Ovary (tissue), 3 donors: ENCODE results near the gene DSCAML1.

Source experiments
- EP300 ChIP-seq: sonication (generic); formaldehyde crosslinking; IDR thresholded peaks from one replicate; pipeline ENCODE4 v1.6.1; 2017; ENCODE audit warnings: antibody characterized with exemption
- POLR2A ChIP-seq: fragments of 450-650 bp; IDR thresholded peaks from one replicate; pipeline ENCODE4 v1.6.1; 2017; ENCODE audit warnings: antibody characterized with exemption, mild to moderate bottlenecking, moderate library complexity
- TF ChIP-seq, protein P1 (sequence below), 3 donors: fragments of 450-650 bp in 2 of 3; fragments of 200-600 bp in 1 of 3; IDR thresholded peaks; one replicate each; pipeline versions ENCODE4 v1.5.1 to v1.8.0; 2016 to 2022; ENCODE audit warnings: antibody characterized with exemption in 3 of 3, mild to moderate bottlenecking in 1 of 3
- donor health status: DM: no; HTN: no; CAD: no.

DNA sequence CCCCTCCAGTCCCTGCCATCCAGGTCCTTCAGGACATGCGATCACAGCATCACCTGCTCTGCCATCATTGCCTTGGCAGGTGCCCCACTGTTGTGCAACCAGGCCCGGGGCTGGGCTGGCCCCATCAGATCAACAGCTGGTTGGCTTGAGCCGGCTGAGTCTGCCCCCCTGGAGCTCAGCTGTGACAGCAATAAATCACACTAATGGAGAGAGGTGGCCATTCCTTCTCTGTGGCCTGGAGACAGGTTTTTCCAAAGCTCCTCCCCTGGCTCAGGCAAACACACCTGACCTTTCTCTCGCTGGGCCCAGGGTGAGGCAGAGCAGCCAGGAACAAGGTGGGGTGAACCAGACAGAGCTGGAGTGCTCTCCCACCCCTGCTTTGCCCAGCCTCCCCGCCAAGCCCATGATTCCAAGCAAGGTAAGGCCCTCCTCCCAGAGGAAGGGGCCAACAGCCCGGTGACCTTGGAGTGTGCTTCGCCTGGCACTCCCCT, 36.4 kb upstream of the DSCAML1 start:
- TF ChIP-seq, protein P1, sequence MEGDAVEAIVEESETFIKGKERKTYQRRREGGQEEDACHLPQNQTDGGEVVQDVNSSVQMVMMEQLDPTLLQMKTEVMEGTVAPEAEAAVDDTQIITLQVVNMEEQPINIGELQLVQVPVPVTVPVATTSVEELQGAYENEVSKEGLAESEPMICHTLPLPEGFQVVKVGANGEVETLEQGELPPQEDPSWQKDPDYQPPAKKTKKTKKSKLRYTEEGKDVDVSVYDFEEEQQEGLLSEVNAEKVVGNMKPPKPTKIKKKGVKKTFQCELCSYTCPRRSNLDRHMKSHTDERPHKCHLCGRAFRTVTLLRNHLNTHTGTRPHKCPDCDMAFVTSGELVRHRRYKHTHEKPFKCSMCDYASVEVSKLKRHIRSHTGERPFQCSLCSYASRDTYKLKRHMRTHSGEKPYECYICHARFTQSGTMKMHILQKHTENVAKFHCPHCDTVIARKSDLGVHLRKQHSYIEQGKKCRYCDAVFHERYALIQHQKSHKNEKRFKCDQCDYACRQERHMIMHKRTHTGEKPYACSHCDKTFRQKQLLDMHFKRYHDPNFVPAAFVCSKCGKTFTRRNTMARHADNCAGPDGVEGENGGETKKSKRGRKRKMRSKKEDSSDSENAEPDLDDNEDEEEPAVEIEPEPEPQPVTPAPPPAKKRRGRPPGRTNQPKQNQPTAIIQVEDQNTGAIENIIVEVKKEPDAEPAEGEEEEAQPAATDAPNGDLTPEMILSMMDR (IDR thresholded peaks at IDR 0.05): no peak
- TF ChIP-seq EP300: no peak
- TF ChIP-seq POLR2A: no peak
